ENCODE measurements around the gene DVL1.

Gene DVL1

GRCh38 chr1:1355416-1355815 is 6.2 kb upstream of the DVL1 start:
- no peak for FAIRE-seq

DNA sequence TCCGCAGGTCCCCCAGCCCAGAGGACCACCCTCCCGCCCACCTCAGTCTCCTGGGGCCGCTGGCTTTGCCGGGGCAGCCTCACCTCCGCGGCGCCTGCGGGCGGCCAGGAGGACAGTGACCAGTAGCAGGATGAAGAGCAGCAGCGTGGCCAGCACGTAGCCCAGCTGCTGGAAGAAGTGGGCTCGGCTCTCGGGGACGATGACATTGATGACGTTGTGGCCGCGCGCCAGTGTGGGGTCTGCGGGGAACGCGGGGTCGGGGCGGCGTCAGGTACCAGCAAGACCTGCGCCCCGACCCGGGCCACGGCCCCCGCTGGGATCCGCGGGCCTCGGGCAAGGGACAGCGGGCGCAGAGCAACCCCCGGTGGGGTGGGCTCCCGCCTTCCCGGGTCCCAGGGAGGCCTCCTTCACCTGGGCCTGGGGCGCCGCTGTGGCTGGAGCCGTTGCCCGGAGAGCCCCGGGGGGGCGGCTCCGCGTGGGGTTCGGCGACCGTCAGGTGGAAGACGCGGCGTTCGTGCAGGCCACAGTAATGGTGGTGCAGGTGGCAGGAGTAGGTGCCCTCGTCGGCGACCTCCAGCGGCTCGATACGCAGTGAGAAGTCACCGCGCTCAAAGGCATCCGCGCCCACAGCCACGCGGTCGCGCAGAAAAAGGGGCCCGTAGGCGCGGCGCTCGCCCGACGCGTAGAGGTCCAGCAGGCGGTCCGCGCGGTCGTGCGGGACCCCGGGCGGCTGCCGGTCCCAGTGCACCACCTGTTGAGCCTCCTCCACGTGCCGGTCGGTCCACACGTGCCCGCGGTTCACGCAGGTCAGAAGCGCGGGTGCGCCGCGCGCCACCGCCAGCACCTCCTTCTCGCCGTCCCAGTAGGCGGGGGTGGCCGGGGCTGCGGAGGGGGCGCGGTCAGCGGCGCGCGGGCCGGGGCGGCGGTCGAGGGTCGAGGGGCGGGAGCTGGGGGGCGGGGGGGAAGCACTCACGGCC is 5.3 kb upstream of the DVL1 start:
- FAIRE-seq = no peak

- no peak for FAIRE-seq
Measured at GRCh38 chr1:1353389-1354151, 4.4 kb upstream of the DVL1 start.

DNA sequence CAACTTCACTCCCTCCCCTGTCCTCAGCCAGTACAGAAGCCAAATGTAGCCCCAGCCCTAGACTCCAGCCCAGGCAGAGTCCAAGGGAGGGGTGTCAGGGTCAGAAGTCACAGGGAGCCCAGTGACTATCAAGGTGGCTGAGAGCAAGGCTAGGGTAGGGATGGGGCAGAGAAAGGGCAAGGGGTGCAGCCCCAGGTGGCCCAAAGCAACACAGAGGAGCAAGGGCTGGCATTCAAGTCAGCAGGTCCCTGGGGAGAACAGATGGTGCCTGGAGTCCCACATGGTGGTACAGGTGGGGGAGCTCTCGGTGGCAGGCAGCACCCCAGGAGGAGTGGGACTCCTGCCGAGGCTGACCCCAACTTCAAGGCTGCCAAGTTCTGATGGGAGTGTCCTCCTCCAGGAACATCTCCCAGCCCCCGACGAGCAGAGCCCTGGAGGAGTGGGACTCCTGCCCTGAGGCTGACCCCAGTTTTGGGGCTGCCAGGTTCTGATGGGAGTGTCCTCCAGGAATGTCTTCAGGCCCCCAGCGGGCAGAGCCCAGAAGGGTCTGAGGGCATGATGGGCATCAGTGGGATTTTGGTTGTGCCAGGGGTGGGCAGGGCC is 3.7 kb upstream of the DVL1 start:
- no peak for FAIRE-seq

DNA sequence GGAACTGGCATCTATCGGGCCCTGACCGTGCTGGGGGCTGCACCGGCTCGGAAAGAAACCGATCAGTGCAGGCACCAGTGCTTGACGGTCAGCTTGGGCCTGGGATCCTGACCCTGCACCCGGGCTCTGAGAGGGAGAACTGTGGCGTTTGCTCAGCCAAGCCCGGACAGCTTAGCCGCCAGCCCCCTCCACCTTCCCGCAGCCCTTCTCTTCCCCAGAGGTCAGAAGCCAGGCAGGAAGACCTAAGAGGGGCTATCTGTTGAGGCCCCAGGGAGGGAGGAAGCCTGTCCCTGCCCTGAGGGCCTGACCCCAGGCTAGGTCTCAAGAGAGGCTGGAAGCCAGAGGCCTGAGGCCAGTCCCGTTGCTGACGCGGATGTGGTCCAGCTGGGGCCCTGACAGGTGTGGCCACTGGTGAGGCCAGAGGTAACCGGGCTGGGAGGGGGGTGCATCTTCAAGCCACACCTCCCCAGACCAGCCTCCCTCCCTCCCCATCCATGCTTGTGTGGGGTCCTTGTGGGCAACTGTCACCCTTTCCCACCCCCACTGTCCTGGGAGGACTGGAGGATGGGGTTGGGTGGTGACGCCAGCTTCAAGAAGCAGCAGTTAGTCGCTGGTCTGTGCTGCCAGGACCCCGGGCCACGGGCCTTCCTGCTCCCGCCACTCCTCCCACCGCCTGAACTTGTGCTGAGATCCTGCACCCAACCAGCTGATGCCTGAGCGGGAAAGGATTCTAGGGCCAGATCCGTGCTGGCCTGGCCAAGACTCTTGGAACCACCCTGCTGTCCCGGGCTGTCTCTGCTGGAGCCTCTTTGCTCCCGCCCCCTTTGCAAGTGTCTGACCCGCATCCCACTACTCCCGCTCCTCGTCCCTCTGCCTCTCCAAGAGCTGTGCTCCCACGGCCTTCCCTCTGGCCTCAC is 2.6 kb upstream of the DVL1 start:
- FAIRE-seq = no peak

DNA sequence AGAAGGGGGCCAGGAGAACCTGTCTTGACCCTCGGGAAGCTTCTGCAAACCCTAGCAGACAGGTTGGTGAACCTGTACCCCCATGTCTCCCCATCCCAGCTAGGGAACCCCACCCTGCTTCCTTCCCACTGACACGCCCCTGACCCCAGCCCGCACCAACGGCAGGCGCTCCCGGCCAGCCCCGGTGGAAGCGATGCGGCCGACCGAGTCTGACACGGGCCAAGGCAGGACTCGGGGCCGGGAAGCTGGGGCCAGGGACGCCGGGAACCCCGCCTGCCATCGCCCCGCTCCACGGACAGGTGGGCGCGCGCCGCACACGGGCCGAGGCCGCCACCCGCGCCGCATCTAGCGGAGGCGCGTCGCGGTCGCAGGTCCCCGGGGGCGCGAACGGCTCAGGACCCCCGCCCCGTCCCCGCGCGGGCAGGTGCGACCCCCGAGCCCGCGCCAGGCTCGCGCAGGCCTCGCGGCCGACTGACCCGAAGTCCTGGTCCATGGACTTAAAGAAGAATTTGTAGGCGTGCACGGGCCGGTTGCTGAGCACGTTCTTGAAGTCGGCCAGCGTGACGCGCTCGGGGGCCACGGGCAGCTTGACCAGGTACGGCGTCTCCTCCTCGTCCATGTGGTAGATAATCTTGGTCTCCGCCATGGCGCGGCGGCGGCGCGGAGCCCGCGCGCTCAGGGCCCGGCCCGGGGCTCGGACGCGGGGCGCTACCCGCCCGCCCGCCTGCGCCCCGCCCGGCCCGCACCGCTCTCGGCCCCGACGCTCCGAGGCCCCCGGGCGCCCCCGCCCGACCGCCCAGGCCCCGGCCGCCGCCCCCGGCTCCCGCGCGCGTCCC is 580 bp downstream of the DVL1 start:
- no peak for FAIRE-seq

DNA sequence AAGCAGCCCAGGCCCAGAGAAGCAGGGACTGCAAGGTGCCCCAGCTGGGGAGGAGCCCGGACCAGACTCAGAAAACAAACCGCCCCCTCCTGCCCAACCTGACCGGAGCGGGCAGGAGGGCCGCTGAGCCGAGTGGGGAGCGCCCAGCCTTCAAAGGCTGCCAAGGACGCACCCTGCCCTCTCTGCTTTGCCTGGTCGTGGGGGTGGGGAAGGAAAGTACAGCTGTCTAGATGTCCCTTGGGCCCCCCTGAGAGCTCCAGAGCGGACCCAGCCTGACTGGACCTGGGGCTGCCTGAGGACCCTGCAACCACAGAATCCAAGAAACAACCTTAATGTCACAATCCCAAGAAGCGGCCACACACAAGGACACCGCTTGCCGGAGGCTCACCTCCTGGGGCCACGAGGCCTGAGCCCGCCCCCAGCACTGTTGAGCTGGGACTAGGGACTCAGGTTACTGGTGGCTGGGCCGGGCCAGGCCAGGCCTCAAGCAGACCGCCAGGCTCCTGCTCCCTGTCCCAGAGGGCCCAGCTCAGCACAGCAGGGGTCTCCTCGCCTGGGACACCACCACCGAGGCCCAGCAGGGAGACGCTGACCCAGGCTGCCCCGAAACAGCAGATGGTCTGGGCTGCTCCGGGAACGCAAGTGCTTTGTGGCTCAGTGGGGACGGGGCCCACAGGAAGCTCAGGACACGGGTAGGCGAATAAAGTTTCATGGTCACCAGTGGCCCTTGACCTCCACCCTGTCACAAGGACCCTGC is 1.4 kb downstream of the DVL1 start:
- FAIRE-seq = no peak

GRCh38 chr1:1347026-1347595 is 2.1 kb downstream of the DVL1 start:
- no peak for FAIRE-seq

GRCh38 chr1:1346501-1346890 is 2.7 kb downstream of the DVL1 start:
- no peak for FAIRE-seq

DNA sequence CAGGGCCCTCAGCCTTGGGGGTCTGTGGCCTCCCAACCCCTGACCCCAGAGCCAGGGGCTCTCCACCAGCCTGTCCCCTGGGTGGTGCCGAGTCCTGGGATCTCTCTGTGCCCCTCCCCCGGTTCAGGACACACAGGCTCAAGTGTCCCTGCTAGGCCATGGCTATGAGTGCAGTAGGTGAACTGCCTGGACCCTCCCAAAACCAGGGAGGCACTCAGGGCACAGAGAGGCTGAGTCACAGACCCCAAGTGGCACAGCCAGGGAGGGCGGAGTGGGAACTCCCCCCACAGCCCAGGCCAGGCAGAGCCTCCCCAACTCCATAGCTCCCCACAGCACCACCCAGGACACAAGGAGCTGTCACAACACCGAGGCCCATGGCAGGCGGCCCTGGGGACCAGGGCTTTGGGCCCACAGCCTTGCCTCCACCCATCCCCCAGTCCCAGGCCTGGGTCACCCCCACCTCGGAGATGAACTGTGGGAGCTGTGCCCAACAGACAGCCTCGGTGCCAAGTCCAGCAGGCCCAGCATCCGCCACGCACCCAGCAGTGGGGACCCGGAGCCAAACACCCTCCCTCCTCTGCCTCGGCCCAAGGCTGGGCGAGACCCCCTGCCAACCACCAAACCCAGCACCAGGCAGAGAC is 3.2 kb downstream of the DVL1 start:
- no peak for FAIRE-seq

GRCh38 chr1:1345384-1345783 is 3.8 kb downstream of the DVL1 start:
- no peak for FAIRE-seq

- FAIRE-seq = no peak
Measured at GRCh38 chr1:1344655-1345361, 4.4 kb downstream of the DVL1 start.

GRCh38 chr1:1343811-1344421 is 5.3 kb downstream of the DVL1 start:
- FAIRE-seq = no peak

DNA sequence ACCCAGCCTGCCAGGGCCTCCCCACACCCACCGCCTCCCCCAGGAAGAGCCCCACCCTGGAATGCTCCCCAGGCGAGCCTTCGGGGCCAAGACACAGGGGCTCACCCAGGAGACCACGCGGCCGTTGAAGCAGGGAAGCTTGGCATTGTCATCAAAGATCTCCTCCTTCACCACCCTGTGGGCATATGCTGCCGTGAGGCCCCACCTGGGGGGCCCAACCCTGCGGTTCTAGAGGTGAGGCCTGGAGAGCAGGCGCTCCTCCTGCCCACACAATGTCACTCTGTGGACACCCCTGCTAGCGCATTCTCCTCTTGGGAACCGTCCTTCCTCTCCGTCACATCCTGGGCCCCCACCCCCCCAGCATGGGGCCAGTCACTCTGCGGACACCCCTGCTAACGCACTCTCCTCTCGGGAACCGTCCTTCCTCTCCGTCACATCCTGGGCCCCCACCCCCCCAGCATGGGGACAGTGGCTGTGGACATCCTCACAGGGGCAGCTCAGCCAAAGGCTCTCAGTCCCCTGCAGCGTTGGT is 6.6 kb downstream of the DVL1 start:
- FAIRE-seq = no peak

GRCh38 chr1:1342061-1342562 is 7.1 kb downstream of the DVL1 start:
- no peak for FAIRE-seq

DNA sequence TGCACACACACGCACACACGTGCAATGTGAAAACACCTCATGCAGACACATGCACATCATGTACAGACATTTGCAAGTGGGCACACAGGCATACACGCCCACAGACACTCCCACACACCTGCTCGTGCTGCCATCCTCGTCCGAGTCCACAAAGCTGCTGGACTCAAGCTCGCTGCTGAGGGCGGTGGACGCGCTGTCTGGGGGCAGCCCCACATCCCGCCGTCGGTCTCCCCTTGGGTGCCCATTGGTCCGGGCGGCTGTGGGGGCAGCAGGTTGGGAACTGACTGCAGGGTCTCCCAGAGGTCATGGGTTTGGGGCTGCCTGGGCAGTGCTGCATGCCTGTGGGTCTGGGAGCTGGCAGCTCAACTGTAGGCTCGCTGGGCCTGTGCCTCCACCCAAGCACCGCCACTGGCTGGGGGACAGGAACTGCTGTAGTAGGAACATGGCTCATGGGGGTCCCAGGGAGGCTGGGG is 7.6 kb downstream of the DVL1 start:
- FAIRE-seq = no peak

GRCh38 chr1:1340791-1341548 is 8.2 kb downstream of the DVL1 start:
- no peak for FAIRE-seq
